H1 (cell line): ENCODE measurements around the gene PPP1CA. TPM values are rescaled to one million over a fixed set of nuclear protein-coding genes. Genes with fewer than 3 reads are reported as not detected.

Experiments used
- ASH2L ChIP-seq: fragments of 200-600, 300-600 bp; sonication (generic); IDR thresholded peaks from one replicate; pipeline ENCODE4 v1.7.1; 2017; ENCODE audit warnings: low read length
- ATF2 ChIP-seq: IDR thresholded peaks from 2 replicates; pipeline ENCODE4 v1.6.1; 2012; ENCODE audit warnings: low read length, inconsistent platforms
- CEBPB ChIP-seq: IDR thresholded peaks from 2 replicates; pipeline ENCODE4 v1.6.1; 2012; ENCODE audit warnings: low read depth, low read length
- GABPA ChIP-seq: IDR thresholded peaks from 2 replicates; pipeline ENCODE4 v1.6.1; 2011; ENCODE audit warnings: mild to moderate bottlenecking, low read length, moderate library complexity, borderline replicate concordance; ENCODE audit not compliant: insufficient read depth
- SAP30 ChIP-seq: fragments of 300-600 bp; sonication (generic); IDR thresholded peaks from 2 replicates; pipeline ENCODE4 v1.7.1; 2012; ENCODE audit warnings: low read length, moderate library complexity, mild to moderate bottlenecking, inconsistent platforms; ENCODE audit not compliant: insufficient read depth, insufficient replicate concordance
- TAF1 ChIP-seq: IDR thresholded peaks from 2 replicates; pipeline ENCODE4 v1.6.1; 2011; ENCODE audit warnings: mild to moderate bottlenecking, low read depth, low read length
- TBP ChIP-seq: IDR thresholded peaks from 2 replicates; pipeline ENCODE4 v1.6.1; 2011; ENCODE audit warnings: low read depth, low read length, improper control_type of control experiment
- polyA plus RNA-seq, 7 experiments: library from polyadenylated mRNA; depleted of rRNA in 3 of 7; stranded (reverse) in 5 of 7; unstranded in 2 of 7; fragments of >200 nt in 5 of 7; fragments of 200-250 nt in 2 of 7; gene quantifications; 1 replicate in 5 of 7; 2 replicates in 1 of 7; 4 replicates in 1 of 7; pipeline versions ENCODE4 v1.2.1 to v1.2.3, GENCODE V29; 2011 to 2013; ENCODE audit warnings: missing spikeins in 2 of 7, mixed read lengths in 2 of 7
- total RNA-seq: library from RNA; stranded (reverse); fragmentation: NEBNext Ultra II Directional; extraction: Animal tissue kit (Norgen Biotek cat#: 25700); gene quantifications from 2 replicates; pipeline ENCODE4 v1.2.1, GENCODE V29; 2021

The PPP1CA gene
- total and polyA plus RNA-seq, 2 of the 8 experiments (the other 6 are each of a cell fraction or from before 2014, with no cell fraction given), result 198 to 359 TPM

- TF ChIP-seq TBP, result no peak
- no peak for TF ChIP-seq TAF1
- TF ChIP-seq ASH2L, result no peak
- no peak for TF ChIP-seq GABPA
- no peak for TF ChIP-seq CEBPB
- no peak for TF ChIP-seq ATF2
- no peak for TF ChIP-seq SAP30
Measured at GRCh38 chr11:67397986-67398660, 3.5 kb downstream of the PPP1CA start (continued).
